Neutrophil (primary cell): Measurements from ENCODE around the gene NDUFAF7.

Source experiments
- H3K27ac ChIP-seq: fragments of 200-600 bp; sonication (generic); 2 replicates; pipeline ENCODE4 v1.5.1; 2016; ENCODE audit warnings: mild to moderate bottlenecking, moderate library complexity
- H3K27me3 ChIP-seq: fragments of 200-600 bp; sonication (generic); 2 replicates; pipeline ENCODE4 v1.6.0; 2016; ENCODE audit warnings: mild to moderate bottlenecking
- H3K36me3 ChIP-seq: fragments of 200-600 bp; sonication (generic); 2 replicates; pipeline ENCODE4 v1.5.1; 2017
- H3K4me1 ChIP-seq, 2 experiments: fragments of 200-600 bp in 1 of 2; sonication (generic) in 1 of 2; 1 replicate in 1 of 2; 2 replicates in 1 of 2; pipeline versions ENCODE4 v1.5.1 to v1.6.1; 2013 to 2016; ENCODE audit warnings: low read depth in 1 of 2, low read length in 1 of 2, mild to moderate bottlenecking in 1 of 2, moderate library complexity in 1 of 2; ENCODE audit not compliant: control insufficient read depth in 1 of 2, insufficient read depth in 1 of 2
- H3K4me3 ChIP-seq, 2 experiments: fragments of 200-600 bp in 1 of 2; sonication (generic) in 1 of 2; 1 replicate in 1 of 2; 2 replicates in 1 of 2; pipeline ENCODE4 v1.5.1; 2013 to 2016; ENCODE audit warnings: low read depth in 1 of 2, low read length in 1 of 2, mild to moderate bottlenecking in 1 of 2, moderate library complexity in 1 of 2
- H3K9me3 ChIP-seq: fragments of 200-600 bp; sonication (generic); 2 replicates; pipeline ENCODE4 v1.5.1; 2016
- TF ChIP-seq, protein P1 (sequence below): fragments of 200-600 bp; sonication (generic); IDR thresholded peaks from 2 replicates; pipeline ENCODE4 v1.5.1; 2016; ENCODE audit warnings: antibody characterized with exemption

The NDUFAF7 gene

DNA sequence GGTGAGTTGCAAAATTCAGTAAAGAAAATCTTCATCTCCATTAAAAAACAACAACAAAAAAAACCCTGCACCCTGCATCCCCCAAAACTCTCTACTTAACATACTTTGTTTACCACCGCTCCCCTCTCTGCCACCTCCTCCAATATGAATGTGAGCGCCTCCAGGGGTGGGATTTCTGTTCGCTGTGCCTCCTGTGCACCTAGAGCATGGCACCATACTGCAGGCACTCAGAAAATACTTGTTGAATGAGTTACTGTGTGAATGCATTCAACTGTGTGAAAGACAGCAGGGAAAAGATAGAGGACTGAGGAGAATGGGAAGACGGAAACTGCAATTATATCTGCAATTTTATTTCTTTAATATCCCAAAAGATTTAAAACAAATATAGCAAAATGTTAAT, 4.6 kb upstream of the NDUFAF7 start:
- TF ChIP-seq, protein P1, sequence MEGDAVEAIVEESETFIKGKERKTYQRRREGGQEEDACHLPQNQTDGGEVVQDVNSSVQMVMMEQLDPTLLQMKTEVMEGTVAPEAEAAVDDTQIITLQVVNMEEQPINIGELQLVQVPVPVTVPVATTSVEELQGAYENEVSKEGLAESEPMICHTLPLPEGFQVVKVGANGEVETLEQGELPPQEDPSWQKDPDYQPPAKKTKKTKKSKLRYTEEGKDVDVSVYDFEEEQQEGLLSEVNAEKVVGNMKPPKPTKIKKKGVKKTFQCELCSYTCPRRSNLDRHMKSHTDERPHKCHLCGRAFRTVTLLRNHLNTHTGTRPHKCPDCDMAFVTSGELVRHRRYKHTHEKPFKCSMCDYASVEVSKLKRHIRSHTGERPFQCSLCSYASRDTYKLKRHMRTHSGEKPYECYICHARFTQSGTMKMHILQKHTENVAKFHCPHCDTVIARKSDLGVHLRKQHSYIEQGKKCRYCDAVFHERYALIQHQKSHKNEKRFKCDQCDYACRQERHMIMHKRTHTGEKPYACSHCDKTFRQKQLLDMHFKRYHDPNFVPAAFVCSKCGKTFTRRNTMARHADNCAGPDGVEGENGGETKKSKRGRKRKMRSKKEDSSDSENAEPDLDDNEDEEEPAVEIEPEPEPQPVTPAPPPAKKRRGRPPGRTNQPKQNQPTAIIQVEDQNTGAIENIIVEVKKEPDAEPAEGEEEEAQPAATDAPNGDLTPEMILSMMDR = no peak
- Histone ChIP-seq H3K4me3 (no peak overlapping the region), H3K9me3 (no peaks in the 10 kb centered on the region), H3K27me3 (no peaks in the 10 kb centered on the region), H3K36me3 (peaks cover 34% of the 10 kb centered on the region), H3K4me1 (peaks cover 20 to 23% of the 10 kb centered on the region in 2 experiments), H3K27ac (no peak overlapping the region)

DNA sequence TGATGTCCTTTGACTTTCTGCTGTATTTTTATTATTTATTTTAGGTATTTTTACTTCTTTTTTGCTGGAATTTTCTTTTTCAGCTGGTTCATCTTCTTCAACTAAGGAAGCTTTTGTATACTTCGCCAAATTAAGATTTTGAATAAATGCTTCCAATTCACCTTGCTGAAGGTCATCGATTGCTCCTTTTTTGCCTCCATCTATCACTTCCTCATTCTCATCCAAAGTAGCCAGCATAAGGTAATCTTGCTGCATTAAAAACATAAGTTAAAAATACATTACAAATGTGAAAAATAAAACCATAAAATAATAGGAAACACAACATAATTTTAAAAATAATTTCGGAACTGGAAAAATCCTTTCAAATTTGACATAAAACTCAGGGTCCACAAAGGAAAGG, 2.7 kb upstream of the NDUFAF7 start:
- TF ChIP-seq, protein P1 = no peak
- peaks cover 34 to 36% of the 10 kb centered on the region in 2 experiments for H3K4me1 ChIP-seq
- H3K27ac ChIP-seq = no peak overlapping the region
- H3K36me3 ChIP-seq = peaks cover 23% of the 10 kb centered on the region
- H3K27me3 ChIP-seq = no peaks in the 10 kb centered on the region
- no peak overlapping the region for H3K4me3 ChIP-seq
- no peaks in the 10 kb centered on the region for H3K9me3 ChIP-seq

DNA sequence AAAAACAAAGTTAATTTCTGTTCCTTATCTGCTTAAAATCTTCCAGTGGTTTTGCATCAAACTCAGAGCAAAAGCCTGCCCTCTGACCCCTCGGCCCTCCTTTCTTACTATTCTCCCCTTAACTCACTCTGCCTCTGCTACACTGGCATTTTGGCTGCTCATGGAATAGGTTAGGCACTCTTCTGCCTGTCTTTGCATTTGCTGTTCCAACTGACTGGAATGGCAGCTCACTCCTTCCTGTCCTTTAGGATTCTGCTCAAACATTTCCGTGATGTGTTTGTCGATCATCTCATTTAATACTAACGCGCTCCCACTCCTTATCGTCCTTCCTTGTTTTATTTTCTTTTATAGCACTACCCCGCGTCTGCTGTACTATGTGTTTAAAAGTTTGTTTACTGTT, 877 bp upstream of the NDUFAF7 start:
- TF ChIP-seq, protein P1 = no peak
- peaks cover 34 to 36% of the 10 kb centered on the region in 2 experiments for H3K4me1 ChIP-seq
- peak overlapping the region; percentile 95 for H3K27ac ChIP-seq
- no peaks in the 10 kb centered on the region for H3K9me3 ChIP-seq
- H3K27me3 ChIP-seq = no peaks in the 10 kb centered on the region
- peaks cover 23% of the 10 kb centered on the region for H3K36me3 ChIP-seq
- peak overlapping the region; percentile 90 to 97 for H3K4me3 ChIP-seq

DNA sequence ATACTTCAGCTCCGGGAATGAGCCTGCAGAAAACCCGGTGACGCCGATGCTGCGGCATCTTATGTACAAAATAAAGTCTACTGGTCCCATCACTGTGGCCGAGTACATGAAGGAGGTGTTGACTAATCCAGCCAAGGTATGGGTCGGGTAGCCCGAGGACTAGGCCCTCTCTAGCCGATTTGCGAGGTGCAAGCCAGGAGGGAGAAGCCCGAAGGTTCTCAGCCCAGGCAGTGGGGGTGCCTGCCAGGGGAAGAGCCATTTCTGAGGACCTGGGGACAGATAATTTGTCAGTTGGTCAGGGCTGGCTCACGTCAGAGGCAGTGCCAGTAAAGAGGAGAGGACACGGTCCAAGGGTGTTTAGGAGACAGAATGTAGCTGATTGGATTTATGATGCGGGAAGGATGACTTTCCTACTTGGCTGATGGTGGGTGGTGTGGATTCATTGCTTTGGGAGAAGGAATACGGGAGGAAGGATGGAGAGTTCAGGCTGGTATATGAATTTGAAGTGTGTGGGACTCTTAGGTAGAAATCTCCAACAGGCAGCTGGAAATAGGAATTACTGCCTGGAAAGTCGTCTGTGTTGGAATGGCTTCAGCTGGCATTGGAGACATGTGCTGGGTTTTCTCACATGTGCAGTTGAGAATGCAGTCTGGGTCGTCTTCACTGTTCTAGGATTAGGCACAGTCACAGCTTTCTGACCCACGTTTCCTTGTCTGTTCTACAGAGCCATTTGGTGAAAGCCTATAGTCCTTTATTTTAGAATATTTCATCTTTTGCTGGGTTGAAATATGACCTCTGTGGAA, 874 bp downstream of the NDUFAF7 start:
- Histone ChIP-seq H3K36me3 (peaks cover 23% of the 10 kb centered on the region), H3K4me3 (peak overlapping the region; percentile 90 to 97), H3K27ac (peak overlapping the region; percentile 95), H3K27me3 (no peaks in the 10 kb centered on the region), H3K9me3 (no peaks in the 10 kb centered on the region), H3K4me1 (peaks cover 34 to 36% of the 10 kb centered on the region in 2 experiments)
- TF ChIP-seq, protein P1 = no peak

DNA sequence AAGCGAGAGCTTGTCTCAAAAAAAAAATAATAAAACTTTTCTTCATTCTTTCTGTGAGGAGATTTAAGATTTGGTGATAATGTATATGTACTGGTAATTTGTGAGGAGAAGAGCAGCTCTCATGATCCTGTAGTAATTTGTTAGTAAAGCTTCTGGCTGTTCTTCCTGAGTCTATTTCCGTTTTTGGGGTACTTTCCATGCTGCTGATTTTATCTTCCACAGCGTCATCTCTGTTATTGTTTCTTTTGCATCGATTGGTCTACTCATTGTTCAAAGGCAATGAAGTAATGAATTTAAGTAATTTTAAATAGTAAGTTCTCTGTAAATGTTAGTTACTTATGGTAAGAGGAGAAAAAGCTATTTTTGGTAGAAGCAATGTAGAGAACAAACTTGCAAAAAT, 12.0 kb downstream of the NDUFAF7 start:
- no peak overlapping the region for H3K27ac ChIP-seq
- peaks cover 89% of the 10 kb centered on the region for H3K36me3 ChIP-seq
- TF ChIP-seq, protein P1 = no peak
- peaks cover 2 to 6% of the 10 kb centered on the region in 2 experiments for H3K4me1 ChIP-seq
- no peaks in the 10 kb centered on the region for H3K27me3 ChIP-seq
- H3K4me3 ChIP-seq = no peak overlapping the region
- no peaks in the 10 kb centered on the region for H3K9me3 ChIP-seq
